IMR-90 (cell line): ENCODE measurements around the gene BLOC1S5. TPM values are rescaled to one million over a fixed set of nuclear protein-coding genes. Genes with fewer than 3 reads are reported as not detected.

Source experiments
- ATAC-seq: fragments of 200-7000 bp; cut with Tn5 transposase; 2 replicates; pipeline ENCODE4 v1.9.1; 2020; ENCODE audit warnings: low read depth, mild to moderate bottlenecking, moderate library complexity
- BruUV-seq: library from RNA; stranded (reverse); fragments of 400-500 nt; replicated peaks from 2 replicates; lab custom pipeline; 2021; lab: Mats Ljungman, UMichigan
- CTCF ChIA-PET: fragments of 300-600 bp; formaldehyde crosslinking; extraction: SDS; loops from one replicate; lab custom pipeline; 2021; ENCODE audit warnings: antibody characterized with exemption; lab: Yijun Ruan, JAX
- POLR2A ChIA-PET: fragments of 300-600 bp; sonication (Branson Sonifier 250); formaldehyde crosslinking; loops from one replicate; lab custom pipeline; 2022; ENCODE audit warnings: antibody characterized with exemption; ENCODE audit not compliant: unreplicated experiment; lab: Charles Lee
- DNase-seq: peaks from one replicate; pipeline ENCODE4 v3.0.0; 2013
- H2AFZ ChIP-seq: replicated peaks from 2 replicates; pipeline ENCODE3; 2013; ENCODE audit warnings: low read length, mild to moderate bottlenecking; ENCODE audit not compliant: poor library complexity
- H2AK5ac ChIP-seq: 2 replicates; pipeline ENCODE4 v1.6.1; 2013; ENCODE audit warnings: low read depth, low read length, inconsistent platforms
- H2AK9ac ChIP-seq: replicated peaks from 2 replicates; pipeline ENCODE3; 2013; ENCODE audit warnings: mild to moderate bottlenecking, low read depth, low read length, moderate library complexity; ENCODE audit not compliant: poor library complexity
- H2BK120ac ChIP-seq: 2 replicates; pipeline ENCODE4 v1.6.1; 2013; ENCODE audit warnings: low read depth, low read length, inconsistent platforms
- H2BK15ac ChIP-seq: 3 replicates; pipeline ENCODE4 v1.6.1; 2013; ENCODE audit warnings: low read depth, low read length, inconsistent platforms
- H2BK20ac ChIP-seq: 2 replicates; pipeline ENCODE4 v1.6.1; 2013; ENCODE audit warnings: low read depth, mild to moderate bottlenecking, inconsistent platforms, low read length, moderate library complexity
- H2BK5ac ChIP-seq: 2 replicates; pipeline ENCODE4 v1.6.1; 2013; ENCODE audit warnings: mild to moderate bottlenecking, low read depth, low read length, inconsistent platforms; ENCODE audit not compliant: poor library complexity, severe bottlenecking
- H3K14ac ChIP-seq: replicated peaks from 2 replicates; pipeline ENCODE4 v1.6.1; 2013; ENCODE audit warnings: low read depth, low read length, inconsistent platforms
- H3K18ac ChIP-seq: 2 replicates; pipeline ENCODE4 v1.6.1; 2013; ENCODE audit warnings: low read depth, low read length, control low read depth
- H3K23ac ChIP-seq: 2 replicates; pipeline ENCODE4 v1.6.1; 2013; ENCODE audit warnings: low read depth, low read length, inconsistent platforms
- H3K27ac ChIP-seq: 2 replicates; pipeline ENCODE4 v1.5.1; 2013; ENCODE audit warnings: mild to moderate bottlenecking, control low read depth, low read length; ENCODE audit not compliant: insufficient read depth
- H3K27me3 ChIP-seq: 2 replicates; pipeline ENCODE4 v1.6.1; 2013; ENCODE audit warnings: low read length; ENCODE audit not compliant: control insufficient read depth, insufficient read depth
- H3K36me3 ChIP-seq: 2 replicates; pipeline ENCODE4 v1.6.1; 2013; ENCODE audit warnings: low read length, mixed read lengths; ENCODE audit not compliant: control insufficient read depth, insufficient read depth
- H3K4ac ChIP-seq: 2 replicates; pipeline ENCODE4 v1.6.1; 2013; ENCODE audit warnings: low read depth, low read length, inconsistent platforms
- H3K4me1 ChIP-seq: 2 replicates; pipeline ENCODE4 v1.6.1; 2013; ENCODE audit warnings: low read length, mixed read lengths; ENCODE audit not compliant: control insufficient read depth, insufficient read depth
- H3K4me2 ChIP-seq: 2 replicates; pipeline ENCODE4 v1.6.1; 2013; ENCODE audit warnings: low read depth, mild to moderate bottlenecking, control low read depth, low read length, moderate library complexity
- H3K4me3 ChIP-seq: 2 replicates; pipeline ENCODE4 v1.5.1; 2013; ENCODE audit warnings: low read depth, mild to moderate bottlenecking, control low read depth, low read length, moderate library complexity; ENCODE audit not compliant: insufficient read depth
- H3K56ac ChIP-seq: 2 replicates; pipeline ENCODE4 v1.6.1; 2013; ENCODE audit warnings: low read length, inconsistent platforms; ENCODE audit not compliant: insufficient read depth; ENCODE audit errors: extremely low read depth
- H3K79me1 ChIP-seq, 2 experiments: 2 replicates each; pipeline ENCODE4 v1.6.1; 2013; ENCODE audit warnings: low read length in 2 of 2, inconsistent platforms in 1 of 2, low read depth in 1 of 2
- H3K9ac ChIP-seq: 2 replicates; pipeline ENCODE4 v1.6.1; 2013; ENCODE audit warnings: low read depth, low read length, control low read depth
- H3K9me1 ChIP-seq: 2 replicates; pipeline ENCODE4 v1.6.1; 2013; ENCODE audit warnings: low read length, inconsistent platforms; ENCODE audit not compliant: insufficient read depth
- H3K9me3 ChIP-seq: 2 replicates; pipeline ENCODE4 v1.6.1; 2013; ENCODE audit warnings: low read length; ENCODE audit not compliant: control insufficient read depth, insufficient read depth
- H4K20me1 ChIP-seq: 2 replicates; pipeline ENCODE4 v1.6.1; 2013; ENCODE audit warnings: low read length, inconsistent platforms; ENCODE audit not compliant: insufficient read depth
- H4K5ac ChIP-seq: 2 replicates; pipeline ENCODE4 v1.6.1; 2013; ENCODE audit warnings: mild to moderate bottlenecking, low read depth, low read length, control low read depth
- H4K8ac ChIP-seq, 2 experiments: 2 replicates each; pipeline ENCODE4 v1.6.1; 2013; ENCODE audit warnings: low read depth in 2 of 2, low read length in 2 of 2, control low read depth in 1 of 2, inconsistent platforms in 1 of 2
- H4K91ac ChIP-seq: 2 replicates; pipeline ENCODE4 v1.6.1; 2013; ENCODE audit warnings: low read depth, low read length, inconsistent platforms; ENCODE audit not compliant: insufficient read depth
- CEBPB ChIP-seq: IDR thresholded peaks from 2 replicates; pipeline ENCODE4 v1.6.1; 2012; ENCODE audit warnings: low read depth, low read length, improper control_type of control experiment
- MAZ ChIP-seq: IDR thresholded peaks from 2 replicates; pipeline ENCODE4 v1.6.1; 2012; ENCODE audit warnings: low read depth, mild to moderate bottlenecking, low read length, improper control_type of control experiment, moderate library complexity, borderline replicate concordance
- POLR2A ChIP-seq: IDR thresholded peaks from 2 replicates; pipeline ENCODE4 v1.6.1; 2012; ENCODE audit warnings: mild to moderate bottlenecking, low read depth, low read length
- RFX5 ChIP-seq: IDR thresholded peaks from 2 replicates; pipeline ENCODE4 v1.8.0; 2012; ENCODE audit warnings: low read depth, mild to moderate bottlenecking, low read length, moderate library complexity
- SMC3 ChIP-seq: fragments of 150-350 bp; IDR thresholded peaks from 2 replicates; pipeline ENCODE4 v1.6.1; 2016; ENCODE audit warnings: low read depth, mild to moderate bottlenecking, antibody characterized with exemption, low read length, moderate library complexity
- WGBS, 2 experiments: methylation state at CpG; one replicate each; pipeline versions ENCODE4 v1.1.5 to v1.1.7; 2013; ENCODE audit warnings: missing lambda C conversion rate in 2 of 2; ENCODE audit not compliant: insufficient read length in 1 of 2; ENCODE audit errors: extremely low coverage in 2 of 2; 5-methylcytosine and 5-hydroxymethylcytosine counted together
- dilution Hi-C: fragments of 300-500 bp; cut with HindIII; formaldehyde crosslinking; loops from one replicate; pipeline ENCODE4 v1.14.3; 2018; ENCODE audit warnings: low sequenced_read_pairs; ENCODE audit not compliant: unreplicated experiment
- in situ Hi-C: fragments of 300-500 bp; cut with MboI; formaldehyde crosslinking; loops from 3 replicates; pipeline ENCODE4 v1.14.3; 2019; ENCODE audit warnings: low sequenced_read_pairs, inconsistent platforms, mixed read lengths
- intact Hi-C: fragments of 100-400 bp; cut with micrococcal nuclease; formaldehyde crosslinking; loops from 2 replicates; pipeline ENCODE4 v1.10.0; 2022
- polyA plus RNA-seq, 3 experiments: library from polyadenylated mRNA; depleted of rRNA; stranded (reverse); fragments of >200 nt; gene quantifications; 2 replicates each; pipeline ENCODE4 v1.2.3, GENCODE V29; 2012; ENCODE audit warnings: low replicate concordance in 1 of 3
- total RNA-seq: library from RNA; depleted of rRNA; stranded (reverse); fragments of >200 nt; gene quantifications from 2 replicates; pipeline ENCODE4 v1.2.3, GENCODE V29; 2012
- TF ChIP-seq, protein P1 (sequence below): conservative IDR thresholded peaks from 2 replicates; pipeline ENCODE4 v1.5.1; 2012; ENCODE audit warnings: mild to moderate bottlenecking, low read depth, low read length, improper control_type of control experiment

BLOC1S5 gene
- total and polyA plus RNA-seq, 2 of the 4 experiments (the other 2 are of a cell fraction): 4.8 to 17.2 TPM

DNA sequence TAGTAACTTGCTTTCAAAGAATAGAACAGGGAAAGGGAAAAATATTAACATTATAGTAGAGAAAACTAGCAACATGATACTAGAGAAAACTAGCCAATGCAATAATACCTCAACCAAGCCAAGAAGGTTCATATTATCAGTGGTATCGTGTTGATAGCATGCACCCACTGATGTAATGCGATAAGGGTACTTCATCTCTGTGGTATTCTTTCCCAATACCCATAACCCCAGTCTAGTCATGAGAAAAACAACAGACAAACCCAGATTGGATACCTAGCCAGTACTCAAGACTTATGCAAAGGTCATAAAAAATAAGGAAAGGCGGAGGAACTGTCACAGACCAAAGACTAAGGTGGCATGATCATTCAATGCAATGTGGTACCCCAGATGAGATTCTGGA is 21.0 kb downstream of the BLOC1S5 start:
- no peak overlapping the region for H3K4me3 ChIP-seq
- H3K56ac ChIP-seq: no peak overlapping the region
- no peak overlapping the region for H2BK15ac ChIP-seq
- H3K9me3 ChIP-seq: no peaks in the 10 kb centered on the region
- no peak overlapping the region for H2AK9ac ChIP-seq
- in situ Hi-C loops (no loop called here), dilution Hi-C loops (no loop called here), intact Hi-C loops (no loop called here)
- no peak overlapping the region for H3K14ac ChIP-seq
- H3K36me3 ChIP-seq: peaks cover 3% of the 10 kb centered on the region; the same call in 1 of the 2 replicates
- CTCF ChIA-PET: no interaction called here
- H3K79me1 ChIP-seq: no peaks in the 10 kb centered on the region
- H3K27ac ChIP-seq: no peak overlapping the region
- no peak for TF ChIP-seq CEBPB
- TF ChIP-seq POLR2A: no peak
- TF ChIP-seq, protein P1, sequence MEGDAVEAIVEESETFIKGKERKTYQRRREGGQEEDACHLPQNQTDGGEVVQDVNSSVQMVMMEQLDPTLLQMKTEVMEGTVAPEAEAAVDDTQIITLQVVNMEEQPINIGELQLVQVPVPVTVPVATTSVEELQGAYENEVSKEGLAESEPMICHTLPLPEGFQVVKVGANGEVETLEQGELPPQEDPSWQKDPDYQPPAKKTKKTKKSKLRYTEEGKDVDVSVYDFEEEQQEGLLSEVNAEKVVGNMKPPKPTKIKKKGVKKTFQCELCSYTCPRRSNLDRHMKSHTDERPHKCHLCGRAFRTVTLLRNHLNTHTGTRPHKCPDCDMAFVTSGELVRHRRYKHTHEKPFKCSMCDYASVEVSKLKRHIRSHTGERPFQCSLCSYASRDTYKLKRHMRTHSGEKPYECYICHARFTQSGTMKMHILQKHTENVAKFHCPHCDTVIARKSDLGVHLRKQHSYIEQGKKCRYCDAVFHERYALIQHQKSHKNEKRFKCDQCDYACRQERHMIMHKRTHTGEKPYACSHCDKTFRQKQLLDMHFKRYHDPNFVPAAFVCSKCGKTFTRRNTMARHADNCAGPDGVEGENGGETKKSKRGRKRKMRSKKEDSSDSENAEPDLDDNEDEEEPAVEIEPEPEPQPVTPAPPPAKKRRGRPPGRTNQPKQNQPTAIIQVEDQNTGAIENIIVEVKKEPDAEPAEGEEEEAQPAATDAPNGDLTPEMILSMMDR: no peak
- no peak for TF ChIP-seq RFX5
- no peak for TF ChIP-seq MAZ
- no peak for TF ChIP-seq SMC3
- H2BK120ac ChIP-seq: no peak overlapping the region
- H3K27me3 ChIP-seq: no peaks in the 10 kb centered on the region
- H3K4me1 ChIP-seq: no peaks in the 10 kb centered on the region
- H3K4me2 ChIP-seq: no peak overlapping the region
- ATAC-seq (no peak), DNase-seq (peak; percentile 31)
- no peaks in the 10 kb centered on the region for H4K20me1 ChIP-seq
- POLR2A ChIA-PET: no interaction called here
- no peak overlapping the region for H4K8ac ChIP-seq
- H2AFZ ChIP-seq: no peak overlapping the region
- no CpG with 5 or more reads among the region's 3 CpGs for WGBS, 2 experiments
- no peak overlapping the region for H3K23ac ChIP-seq
- H4K91ac ChIP-seq: no peak overlapping the region
- no peak overlapping the region for H3K4ac ChIP-seq
- no peaks in the 10 kb centered on the region for H3K9me1 ChIP-seq
- H2BK20ac ChIP-seq: no peak overlapping the region
- H3K18ac ChIP-seq: no peak overlapping the region
- H4K5ac ChIP-seq: no peak overlapping the region
- BruUV-seq: no TSS peak
- no peak overlapping the region for H2AK5ac ChIP-seq
- H3K9ac ChIP-seq: no peak overlapping the region
- H2BK5ac ChIP-seq: no peak overlapping the region
